ENCODE results near the gene TMEM183A.

Gene TMEM183A

GRCh38 chr1:203066965-203067364, 59.8 kb downstream of the TMEM183A start:
- no peak for DNase-seq

- peak in 5 of 56 donors; percentile 9 to 42 (median 21) for DNase-seq
Observed at GRCh38 chr1:203069030-203069747, 62.0 kb downstream of the TMEM183A start.

- no peak for DNase-seq
Observed at GRCh38 chr1:203072002-203072602, 64.9 kb downstream of the TMEM183A start.

DNA sequence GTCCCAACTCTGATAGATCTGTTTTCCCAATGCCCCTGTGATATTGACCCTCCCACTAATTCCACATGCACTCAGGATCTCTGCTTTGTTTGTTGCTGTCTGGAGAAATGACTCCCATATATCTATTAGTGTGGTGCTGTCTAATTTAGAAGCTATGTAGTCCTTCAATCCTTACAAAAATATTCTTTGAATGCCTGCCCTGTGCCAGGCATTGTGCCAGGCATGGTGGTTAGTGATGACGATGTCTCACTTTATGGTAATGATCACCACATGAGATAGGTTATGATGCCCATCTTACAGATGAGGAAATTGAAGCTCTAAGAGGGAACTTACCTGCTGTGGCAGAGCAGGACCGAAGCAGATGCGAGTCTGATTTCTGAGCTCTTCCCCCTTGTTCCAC, 65.7 kb downstream of the TMEM183A start:
- DNase-seq = no peak

- DNase-seq = no peak
Observed at GRCh38 chr1:203073469-203073868, 66.3 kb downstream of the TMEM183A start.

Data from nucleus accumbens (tissue), 56 donors.